NAMALWA (cell line): ENCODE measurements around the gene CACNG4.
A peak's percentile ranks its signal among the peaks of the same experiment; 100 is the strongest.

Experiments
- DNase-seq: peaks from one replicate; pipeline ENCODE4 v3.0.0-alpha.2; 2015; ENCODE audit warnings: low spot score

CACNG4 gene

DNA sequence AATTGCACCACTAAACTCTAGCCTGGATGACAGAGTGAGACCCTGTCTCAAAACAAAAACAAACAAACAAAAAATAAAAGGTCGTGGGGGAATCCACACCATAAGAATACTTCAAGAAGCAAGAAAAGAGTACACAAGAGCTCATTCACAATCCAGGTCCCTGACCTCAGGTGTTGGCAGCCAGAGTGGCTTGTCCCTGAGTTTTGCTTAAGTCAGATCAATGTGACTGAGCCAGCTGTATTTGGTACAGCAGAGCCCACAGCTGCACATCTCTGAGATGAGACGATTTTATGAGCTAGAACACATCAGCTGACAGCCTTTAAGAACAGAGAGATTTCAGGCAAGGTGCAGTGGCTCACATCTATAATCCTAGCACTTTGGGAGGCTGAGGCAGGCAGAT, 102.2 kb downstream of the CACNG4 start:
- no peak for DNase-seq

DNA sequence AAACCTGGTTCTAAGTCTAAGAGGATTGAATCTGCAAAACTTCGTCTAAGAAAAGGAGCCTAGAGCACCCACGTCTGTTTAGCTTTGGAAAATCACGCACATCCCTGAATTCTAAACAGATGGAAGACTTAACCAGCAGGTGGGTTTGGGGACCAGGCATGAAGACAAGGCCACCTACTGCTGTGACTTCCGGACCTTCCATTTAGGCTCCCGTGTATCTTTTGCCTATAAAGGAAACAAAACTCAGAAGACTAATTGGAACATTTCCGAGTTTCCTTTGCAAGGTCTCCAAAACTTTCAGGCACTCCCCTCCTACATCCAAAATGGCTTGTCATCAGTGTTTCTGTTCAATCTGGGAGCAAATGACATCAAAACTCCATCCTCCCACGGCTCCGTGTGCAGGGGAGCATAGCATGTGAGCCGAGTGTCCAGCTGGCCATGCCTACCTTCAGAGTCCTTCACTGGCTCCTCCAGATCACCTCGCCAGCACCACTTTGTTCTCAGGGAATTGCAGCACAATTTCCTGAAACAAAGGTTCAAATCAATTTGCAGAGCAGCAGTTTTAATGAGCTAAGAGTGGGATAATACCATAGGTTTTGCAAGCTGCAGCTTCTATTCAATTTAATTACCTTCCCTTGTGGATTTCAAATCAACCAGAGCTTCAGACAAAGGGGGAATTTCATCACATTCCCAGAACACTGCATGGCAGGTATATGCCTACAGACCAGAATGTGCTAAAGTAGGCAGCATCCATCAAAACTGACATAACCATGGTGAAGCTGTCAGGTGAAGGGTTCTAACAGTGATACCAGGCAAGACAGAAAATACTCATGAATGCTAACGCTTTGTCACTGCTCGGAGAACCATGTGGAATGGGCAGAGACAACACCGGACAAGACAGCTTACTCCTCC, 103.3 kb downstream of the CACNG4 start:
- DNase-seq: no peak

GRCh38 chr17:67068999-67069398, 104.5 kb downstream of the CACNG4 start:
- DNase-seq: no peak

- DNase-seq: no peak
Observed at GRCh38 chr17:67069603-67070136, 105.2 kb downstream of the CACNG4 start.

- DNase-seq: no peak
Observed at GRCh38 chr17:67071595-67071994, 107.1 kb downstream of the CACNG4 start.

DNA sequence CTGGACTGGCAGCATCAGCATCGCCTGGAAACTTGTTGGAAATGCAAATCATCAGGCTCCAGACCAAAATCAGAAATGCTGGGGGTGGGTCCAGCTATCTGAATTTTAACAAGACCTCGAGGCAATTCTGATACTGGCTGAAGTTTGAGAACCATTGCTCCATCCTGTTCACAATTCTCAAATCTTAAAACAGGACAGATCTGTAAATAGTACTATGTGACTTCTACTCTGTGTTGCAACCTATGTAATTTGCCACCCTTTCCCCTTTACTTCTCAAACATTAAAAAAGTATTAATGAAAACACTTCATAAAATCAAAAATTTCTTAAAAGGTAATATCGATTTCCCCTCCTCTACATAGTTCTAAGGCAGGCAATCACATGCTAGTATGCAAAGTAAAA, 108.4 kb downstream of the CACNG4 start:
- DNase-seq: no peak

- no peak for DNase-seq
Observed at GRCh38 chr17:67074781-67075180, 110.3 kb downstream of the CACNG4 start.

- DNase-seq: no peak
Observed at GRCh38 chr17:67076290-67076689, 111.8 kb downstream of the CACNG4 start.

DNA sequence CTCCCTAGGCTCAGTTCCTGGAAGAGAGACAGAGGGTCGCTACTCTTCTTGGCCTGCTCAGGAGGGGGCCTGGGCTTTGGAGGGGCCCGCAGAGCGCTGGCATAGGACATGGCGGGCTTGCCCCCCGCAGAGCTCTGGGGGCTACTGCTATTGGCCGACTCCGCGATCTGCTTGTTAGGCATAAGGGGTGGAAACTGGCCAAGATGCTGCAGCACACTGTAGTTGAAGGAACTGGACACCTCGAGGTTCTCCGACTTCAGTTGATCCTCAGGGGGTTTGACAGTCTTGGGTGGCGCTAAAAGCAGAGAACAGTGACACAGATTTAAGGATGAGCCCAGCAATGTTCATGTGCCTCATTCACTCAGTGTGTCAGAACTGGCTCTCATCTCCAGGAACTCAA, 113.8 kb downstream of the CACNG4 start:
- DNase-seq: no peak

DNA sequence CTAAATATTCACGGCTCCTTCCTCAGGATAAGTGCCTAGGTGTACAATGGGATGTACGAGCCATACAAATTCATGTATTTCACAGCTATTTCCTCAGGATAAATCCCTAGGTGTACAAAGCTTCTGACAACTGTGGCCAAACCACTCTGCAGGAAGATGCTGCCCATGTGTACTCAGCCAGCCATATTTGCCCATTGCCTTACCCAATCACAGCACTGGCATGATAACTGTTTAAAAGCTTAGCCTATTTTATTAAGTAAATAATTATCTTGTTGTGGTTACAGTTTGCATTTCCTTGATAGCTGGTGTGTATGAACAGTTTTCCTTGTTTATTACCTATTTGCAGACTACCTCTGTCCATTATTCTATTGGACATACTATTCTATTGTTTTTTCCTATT, 115.0 kb downstream of the CACNG4 start:
- DNase-seq: no peak

- no peak for DNase-seq
Observed at GRCh38 chr17:67080804-67081203, 116.3 kb downstream of the CACNG4 start.

GRCh38 chr17:67082107-67082506, 117.6 kb downstream of the CACNG4 start:
- DNase-seq: peak; percentile 34
